ENCODE measurements around the gene PCNT. TPM values are rescaled to one million over a fixed set of nuclear protein-coding genes. Genes with fewer than 3 reads are reported as not detected.

PCNT gene
- total and polyA plus RNA-seq, 9 of the 15 experiments (the other 6 are each of a cell fraction or from before 2014, with no cell fraction given), result 9.1 to 53.5 (median 31.3) TPM

GRCh38 chr21:46320331-46320801 is 3.6 kb upstream of the PCNT start (continued):
- TF ChIP-seq, protein P1, sequence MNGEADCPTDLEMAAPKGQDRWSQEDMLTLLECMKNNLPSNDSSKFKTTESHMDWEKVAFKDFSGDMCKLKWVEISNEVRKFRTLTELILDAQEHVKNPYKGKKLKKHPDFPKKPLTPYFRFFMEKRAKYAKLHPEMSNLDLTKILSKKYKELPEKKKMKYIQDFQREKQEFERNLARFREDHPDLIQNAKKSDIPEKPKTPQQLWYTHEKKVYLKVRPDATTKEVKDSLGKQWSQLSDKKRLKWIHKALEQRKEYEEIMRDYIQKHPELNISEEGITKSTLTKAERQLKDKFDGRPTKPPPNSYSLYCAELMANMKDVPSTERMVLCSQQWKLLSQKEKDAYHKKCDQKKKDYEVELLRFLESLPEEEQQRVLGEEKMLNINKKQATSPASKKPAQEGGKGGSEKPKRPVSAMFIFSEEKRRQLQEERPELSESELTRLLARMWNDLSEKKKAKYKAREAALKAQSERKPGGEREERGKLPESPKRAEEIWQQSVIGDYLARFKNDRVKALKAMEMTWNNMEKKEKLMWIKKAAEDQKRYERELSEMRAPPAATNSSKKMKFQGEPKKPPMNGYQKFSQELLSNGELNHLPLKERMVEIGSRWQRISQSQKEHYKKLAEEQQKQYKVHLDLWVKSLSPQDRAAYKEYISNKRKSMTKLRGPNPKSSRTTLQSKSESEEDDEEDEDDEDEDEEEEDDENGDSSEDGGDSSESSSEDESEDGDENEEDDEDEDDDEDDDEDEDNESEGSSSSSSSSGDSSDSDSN (IDR thresholded peaks at IDR 0.05; ENCODE audit: borderline replicate concordance in 1 of 2, low read depth in 2 of 2, low read length in 2 of 2), result no peak
- TF ChIP-seq PKNOX1 (IDR thresholded peaks at IDR 0.05), result peak; percentile 82
- TF ChIP-seq MCM7 (IDR thresholded peaks at IDR 0.05), result no peak
- TF ChIP-seq, protein P2, sequence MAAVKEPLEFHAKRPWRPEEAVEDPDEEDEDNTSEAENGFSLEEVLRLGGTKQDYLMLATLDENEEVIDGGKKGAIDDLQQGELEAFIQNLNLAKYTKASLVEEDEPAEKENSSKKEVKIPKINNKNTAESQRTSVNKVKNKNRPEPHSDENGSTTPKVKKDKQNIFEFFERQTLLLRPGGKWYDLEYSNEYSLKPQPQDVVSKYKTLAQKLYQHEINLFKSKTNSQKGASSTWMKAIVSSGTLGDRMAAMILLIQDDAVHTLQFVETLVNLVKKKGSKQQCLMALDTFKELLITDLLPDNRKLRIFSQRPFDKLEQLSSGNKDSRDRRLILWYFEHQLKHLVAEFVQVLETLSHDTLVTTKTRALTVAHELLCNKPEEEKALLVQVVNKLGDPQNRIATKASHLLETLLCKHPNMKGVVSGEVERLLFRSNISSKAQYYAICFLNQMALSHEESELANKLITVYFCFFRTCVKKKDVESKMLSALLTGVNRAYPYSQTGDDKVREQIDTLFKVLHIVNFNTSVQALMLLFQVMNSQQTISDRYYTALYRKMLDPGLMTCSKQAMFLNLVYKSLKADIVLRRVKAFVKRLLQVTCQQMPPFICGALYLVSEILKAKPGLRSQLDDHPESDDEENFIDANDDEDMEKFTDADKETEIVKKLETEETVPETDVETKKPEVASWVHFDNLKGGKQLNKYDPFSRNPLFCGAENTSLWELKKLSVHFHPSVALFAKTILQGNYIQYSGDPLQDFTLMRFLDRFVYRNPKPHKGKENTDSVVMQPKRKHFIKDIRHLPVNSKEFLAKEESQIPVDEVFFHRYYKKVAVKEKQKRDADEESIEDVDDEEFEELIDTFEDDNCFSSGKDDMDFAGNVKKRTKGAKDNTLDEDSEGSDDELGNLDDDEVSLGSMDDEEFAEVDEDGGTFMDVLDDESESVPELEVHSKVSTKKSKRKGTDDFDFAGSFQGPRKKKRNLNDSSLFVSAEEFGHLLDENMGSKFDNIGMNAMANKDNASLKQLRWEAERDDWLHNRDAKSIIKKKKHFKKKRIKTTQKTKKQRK (IDR thresholded peaks at IDR 0.05; ENCODE audit: borderline replicate concordance, low read depth, low read length), result no peak
- TF ChIP-seq HNRNPK (IDR thresholded peaks at IDR 0.05; ENCODE audit: low read depth, low read length, poor library complexity, severe bottlenecking), result no peak
- TF ChIP-seq, protein P3, sequence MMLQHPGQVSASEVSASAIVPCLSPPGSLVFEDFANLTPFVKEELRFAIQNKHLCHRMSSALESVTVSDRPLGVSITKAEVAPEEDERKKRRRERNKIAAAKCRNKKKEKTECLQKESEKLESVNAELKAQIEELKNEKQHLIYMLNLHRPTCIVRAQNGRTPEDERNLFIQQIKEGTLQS (IDR thresholded peaks at IDR 0.05), result peak; percentile 38; the same call in 1 of the 2 replicates
- TF ChIP-seq, protein P3 (CRISPR knock-in tag; conservative IDR thresholded peaks at IDR 0.05), result no peak
- no peak for TF ChIP-seq ZSCAN29 (IDR thresholded peaks at IDR 0.05)
- no peak for TF ChIP-seq ZNF347 (CRISPR knock-in tag; IDR thresholded peaks at IDR 0.05; ENCODE audit: low read depth)
- TF ChIP-seq RBM14 (IDR thresholded peaks at IDR 0.05; ENCODE audit: borderline replicate concordance, insufficient read depth, low read depth, low read length), result no peak
- TF ChIP-seq CHAMP1 (IDR thresholded peaks at IDR 0.05), result no peak; the same call in 1 of the 2 replicates
- TF ChIP-seq PREB (CRISPR knock-in tag; IDR thresholded peaks at IDR 0.05), result no peak
- peak; percentile 82 for TF ChIP-seq ZNF121 (CRISPR knock-in tag; conservative IDR thresholded peaks at IDR 0.05)
- peak; percentile 85; the same call in 1 of the 2 replicates for TF ChIP-seq MTA1 (IDR thresholded peaks at IDR 0.05; ENCODE audit: borderline replicate concordance)
- no peak for TF ChIP-seq ZNF707 (CRISPR knock-in tag; conservative IDR thresholded peaks at IDR 0.05)
